GM23248 (cell line): Measurements from ENCODE around the gene B4GALNT1.
"Not testable (repeated sequence)": the region's sequence is repeated elsewhere in the genome, so short reads cannot be mapped to it uniquely, and the experiment has no call there.

ENCODE experiments used
- EZH2 ChIP-seq: fragments of 200-600 bp; sonication (generic); IDR thresholded peaks from 2 replicates; pipeline ENCODE4 v1.6.1; 2018; ENCODE audit warnings: antibody characterized with exemption, mild to moderate bottlenecking; ENCODE audit not compliant: insufficient read depth, poor library complexity, severe bottlenecking
- EZH2phosphoT487 ChIP-seq: fragments of 200-600 bp; sonication (generic); IDR thresholded peaks from 2 replicates; pipeline ENCODE4 v1.6.1; 2018; ENCODE audit warnings: antibody characterized with exemption, moderate library complexity, mild to moderate bottlenecking, low read depth; ENCODE audit not compliant: insufficient read depth

DNA sequence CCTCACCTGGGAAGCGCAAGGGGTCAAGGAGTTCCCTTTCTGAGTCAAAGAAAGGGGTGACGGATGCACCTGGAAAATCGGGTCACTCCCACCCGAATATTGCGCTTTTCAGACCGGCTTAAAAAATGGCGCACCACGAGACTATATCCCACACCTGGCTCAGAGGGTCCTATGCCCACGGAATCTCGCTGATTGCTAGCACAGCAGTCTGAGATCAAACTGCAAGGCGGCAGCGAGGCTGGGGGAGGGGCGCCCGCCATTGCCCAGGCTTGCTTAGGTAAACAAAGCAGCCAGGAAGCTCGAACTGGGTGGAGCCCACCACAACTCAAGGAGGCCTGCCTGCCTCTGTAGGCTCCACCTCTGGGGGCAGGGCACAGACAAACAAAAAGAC, 13.7 kb upstream of the B4GALNT1 start:
- TF ChIP-seq EZH2, EZH2phosphoT487: not testable (repeated sequence)
